ENCODE measurements around the gene DPCD.
A peak's percentile ranks its signal among the peaks of the same experiment; 100 is the strongest.

DPCD gene

DNA sequence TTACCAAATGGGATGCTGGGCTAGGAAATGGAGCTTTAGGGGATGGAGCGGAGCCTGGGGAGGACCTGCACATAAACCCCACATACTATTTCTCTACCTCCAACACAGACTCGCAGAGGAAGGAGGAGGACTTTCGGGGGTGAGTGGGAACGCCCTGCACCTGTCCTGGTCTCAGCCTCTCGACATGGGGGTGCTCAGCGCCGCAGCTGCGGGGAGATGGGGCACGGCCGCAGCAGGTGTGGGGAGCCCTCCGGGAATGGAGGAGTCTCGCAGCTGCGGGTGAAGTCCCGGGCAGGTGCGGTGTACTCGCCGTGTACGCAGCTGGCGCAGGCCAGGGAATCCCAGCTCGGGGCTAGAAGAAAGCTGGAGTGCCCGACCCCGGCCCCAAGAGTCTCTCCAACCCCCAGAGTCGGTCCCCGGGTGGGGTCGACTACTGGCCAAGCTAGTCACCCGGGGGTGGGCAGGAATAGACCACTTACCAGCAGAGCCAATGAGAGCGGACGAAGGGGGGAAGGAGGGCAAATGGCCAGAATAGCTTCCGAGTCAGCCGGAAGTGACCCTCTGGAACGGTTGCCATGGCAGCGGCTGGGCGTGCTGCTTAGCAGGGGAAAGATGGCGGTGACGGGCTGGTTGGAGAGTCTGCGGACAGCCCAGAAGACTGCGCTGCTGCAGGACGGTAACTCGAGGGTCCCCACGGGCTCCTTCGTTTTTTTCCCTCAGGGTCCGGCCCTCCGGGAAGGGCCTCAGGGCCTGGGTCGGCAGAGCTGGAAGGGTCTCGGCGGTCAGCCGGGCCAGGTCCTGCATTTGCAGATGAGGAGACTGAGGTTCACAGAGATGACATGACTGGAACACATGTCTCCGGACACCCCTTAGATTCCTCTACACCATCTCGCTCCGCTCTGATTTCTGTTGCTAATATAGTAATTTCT lies at the start of gene DPCD, which contains the start of gene POLL:
TSS of gene DPCD (plus strand) at position 597 of the 929 bp plus-strand sequence. CDS start at position 613, 16 bp downstream.
TSS of gene POLL (minus strand) at position 533 of the 929 bp plus-strand sequence. CDS start 897 bp downstream, outside the sequence.
- Histone ChIP-seq H3K36me3 (ENCODE audit: control insufficient read depth, insufficient read depth, low read length) (peaks cover 2% of the 10 kb centered on the region), H3K27me3 (ENCODE audit: control insufficient read depth, insufficient read depth, low read length) (no peaks in the 10 kb centered on the region), H3K9me3 (ENCODE audit: control insufficient read depth, low read length) (no peaks in the 10 kb centered on the region), H3K4me3 (ENCODE audit: low read length) (peak within 1 kb of the TSS; percentile 64), H3K4me1 (ENCODE audit: control insufficient read depth, insufficient read depth, low read length) (peaks cover 16% of the 10 kb centered on the region), H3K9ac (ENCODE audit: low read length) (peak within 1 kb of the TSS; percentile 89)

DNA sequence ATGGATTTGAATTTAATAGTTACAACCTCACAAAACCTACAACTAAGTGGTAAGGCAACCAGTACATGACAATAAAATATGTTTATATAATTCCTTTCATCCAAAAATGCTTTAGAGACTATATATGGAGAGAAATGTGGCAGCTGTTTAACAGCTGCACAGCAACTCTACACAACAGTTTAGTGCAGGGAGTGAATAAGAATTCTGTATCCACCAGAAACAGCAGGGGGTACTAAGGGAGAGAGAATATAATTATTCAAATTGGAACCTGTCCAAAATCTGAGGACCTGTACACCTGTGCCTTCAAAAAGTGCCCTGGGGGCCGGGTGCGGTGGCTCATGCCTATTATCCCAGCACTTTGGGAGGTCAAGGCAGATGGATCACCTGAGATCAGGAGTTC lies 49.7 kb upstream of the DPCD start:
- Histone ChIP-seq H3K4me3 (ENCODE audit: low read length) (no peak overlapping the region), H3K36me3 (ENCODE audit: control insufficient read depth, insufficient read depth, low read length) (no peaks in the 10 kb centered on the region), H3K9ac (ENCODE audit: low read length) (no peak overlapping the region), H3K4me1 (ENCODE audit: control insufficient read depth, insufficient read depth, low read length) (no peaks in the 10 kb centered on the region), H3K27me3 (ENCODE audit: control insufficient read depth, insufficient read depth, low read length) (no peaks in the 10 kb centered on the region), H3K9me3 (ENCODE audit: control insufficient read depth, low read length) (no peaks in the 10 kb centered on the region)

DNA sequence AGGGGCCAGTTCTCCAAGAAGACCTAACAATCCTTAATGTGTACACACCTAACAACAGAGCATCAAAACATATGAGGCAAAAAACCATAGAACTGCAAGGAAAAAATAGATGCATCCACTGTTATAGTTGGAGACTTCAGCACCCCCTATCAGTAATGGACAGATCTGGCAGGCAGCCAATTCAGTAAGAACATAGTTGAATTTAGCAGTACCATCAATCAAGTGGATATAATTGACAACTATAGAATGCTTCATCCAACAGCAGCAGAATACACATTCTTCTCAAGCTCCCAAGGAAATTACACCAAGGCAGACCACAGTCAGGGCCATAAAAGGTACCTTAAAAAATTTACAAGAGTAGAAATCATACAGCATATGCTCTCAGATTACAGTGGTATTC lies 42.2 kb upstream of the DPCD start:
- H3K27me3 ChIP-seq (ENCODE audit: control insufficient read depth, insufficient read depth, low read length): no peaks in the 10 kb centered on the region
- no peak overlapping the region for H3K4me3 ChIP-seq (ENCODE audit: low read length)
- no peaks in the 10 kb centered on the region for H3K36me3 ChIP-seq (ENCODE audit: control insufficient read depth, insufficient read depth, low read length)
- no peak overlapping the region for H3K9ac ChIP-seq (ENCODE audit: low read length)
- no peaks in the 10 kb centered on the region for H3K9me3 ChIP-seq (ENCODE audit: control insufficient read depth, low read length)
- H3K4me1 ChIP-seq (ENCODE audit: control insufficient read depth, insufficient read depth, low read length): no peaks in the 10 kb centered on the region

DNA sequence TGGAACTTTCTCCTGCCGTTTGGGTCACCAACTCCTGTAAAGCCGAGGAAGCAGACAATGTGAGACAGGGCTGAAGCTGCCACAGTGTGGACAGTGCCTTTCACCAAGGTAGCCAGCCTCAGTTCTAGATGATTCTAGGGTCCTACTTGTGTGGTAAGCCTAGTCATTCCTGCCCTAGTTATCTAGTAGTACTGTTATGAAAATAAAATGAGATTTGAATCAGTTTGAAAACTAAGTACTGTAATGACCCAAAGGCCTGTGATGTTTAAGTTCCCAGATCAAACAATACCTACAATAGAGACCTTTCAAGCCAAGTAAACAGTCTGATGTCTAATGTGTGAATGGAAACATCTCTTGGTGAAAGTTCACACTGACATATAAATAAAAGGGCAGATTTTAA lies 37.2 kb upstream of the DPCD start:
- Histone ChIP-seq H3K27me3 (ENCODE audit: control insufficient read depth, insufficient read depth, low read length) (no peaks in the 10 kb centered on the region), H3K4me1 (ENCODE audit: control insufficient read depth, insufficient read depth, low read length) (no peaks in the 10 kb centered on the region), H3K9me3 (ENCODE audit: control insufficient read depth, low read length) (no peaks in the 10 kb centered on the region), H3K36me3 (ENCODE audit: control insufficient read depth, insufficient read depth, low read length) (no peaks in the 10 kb centered on the region), H3K9ac (ENCODE audit: low read length) (no peak overlapping the region), H3K4me3 (ENCODE audit: low read length) (no peak overlapping the region)

DNA sequence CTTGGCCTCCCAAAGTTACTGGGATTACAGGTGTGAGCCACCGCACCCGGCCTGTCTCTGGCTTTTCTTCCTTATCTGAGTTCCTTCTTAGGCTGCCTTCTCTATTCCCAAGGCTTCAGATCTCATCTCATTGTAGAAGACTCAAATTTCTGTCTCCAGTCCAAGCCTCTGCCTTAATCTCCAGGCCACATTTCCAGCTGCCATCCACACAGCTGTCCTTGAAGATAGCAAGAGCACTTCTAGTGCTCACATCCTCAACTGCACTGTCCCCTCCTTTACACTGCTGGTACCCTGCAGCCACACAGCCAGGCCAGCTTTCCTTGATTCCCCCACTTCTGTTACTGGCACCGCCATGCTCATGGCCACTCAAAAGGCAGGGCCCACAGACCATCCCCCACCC lies 35.7 kb upstream of the DPCD start:
- no peaks in the 10 kb centered on the region for H3K36me3 ChIP-seq (ENCODE audit: control insufficient read depth, insufficient read depth, low read length)
- no peak overlapping the region for H3K9ac ChIP-seq (ENCODE audit: low read length)
- no peaks in the 10 kb centered on the region for H3K27me3 ChIP-seq (ENCODE audit: control insufficient read depth, insufficient read depth, low read length)
- no peak overlapping the region for H3K4me3 ChIP-seq (ENCODE audit: low read length)
- H3K9me3 ChIP-seq (ENCODE audit: control insufficient read depth, low read length): no peaks in the 10 kb centered on the region
- no peaks in the 10 kb centered on the region for H3K4me1 ChIP-seq (ENCODE audit: control insufficient read depth, insufficient read depth, low read length)

DNA sequence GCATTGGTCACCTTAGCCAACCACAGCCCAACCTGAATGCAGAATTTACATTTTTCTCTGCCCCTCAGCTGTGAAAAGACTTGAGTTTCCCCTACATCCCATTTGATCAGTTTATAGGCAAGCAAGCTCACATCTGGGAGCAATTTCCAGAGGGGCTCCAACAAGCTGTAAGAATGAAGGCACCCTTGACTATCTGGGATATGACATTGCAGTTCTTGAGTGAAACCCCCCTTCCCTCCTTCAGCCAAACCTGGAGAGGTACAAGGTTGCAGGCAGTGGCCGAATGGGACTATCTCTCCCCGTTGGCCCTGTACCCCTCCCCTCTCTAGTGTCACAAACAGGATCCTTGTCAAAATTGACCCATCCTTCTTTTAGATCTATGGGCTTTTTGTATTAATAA lies 30.6 kb upstream of the DPCD start:
- Histone ChIP-seq H3K27me3 (ENCODE audit: control insufficient read depth, insufficient read depth, low read length) (peaks cover 10% of the 10 kb centered on the region), H3K9me3 (ENCODE audit: control insufficient read depth, low read length) (no peaks in the 10 kb centered on the region), H3K4me3 (ENCODE audit: low read length) (no peak overlapping the region), H3K36me3 (ENCODE audit: control insufficient read depth, insufficient read depth, low read length) (no peaks in the 10 kb centered on the region), H3K9ac (ENCODE audit: low read length) (no peak overlapping the region), H3K4me1 (ENCODE audit: control insufficient read depth, insufficient read depth, low read length) (peaks cover 4% of the 10 kb centered on the region)

DNA sequence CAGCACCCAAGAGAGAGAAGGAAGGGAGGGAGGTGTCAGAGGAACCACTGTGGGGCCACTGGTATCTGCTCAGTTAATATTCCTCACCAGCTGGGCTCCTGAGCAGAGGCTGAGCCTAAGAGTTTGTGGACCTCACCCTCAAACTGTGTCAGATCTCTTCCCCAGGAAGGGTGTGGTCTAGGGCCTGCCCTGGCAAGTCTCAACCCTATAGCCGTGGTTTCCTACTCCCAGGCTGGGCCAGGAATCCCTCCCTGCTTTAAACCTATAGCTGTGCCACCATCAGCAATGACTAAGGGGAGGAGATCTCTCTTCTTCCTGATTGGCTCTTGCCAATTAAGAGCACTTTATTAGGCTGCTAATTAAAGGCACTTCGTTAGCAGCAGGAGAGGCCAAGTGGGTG lies 29.9 kb upstream of the DPCD start:
- Histone ChIP-seq H3K27me3 (ENCODE audit: control insufficient read depth, insufficient read depth, low read length) (peaks cover 17% of the 10 kb centered on the region), H3K4me1 (ENCODE audit: control insufficient read depth, insufficient read depth, low read length) (peaks cover 4% of the 10 kb centered on the region), H3K4me3 (ENCODE audit: low read length) (no peak overlapping the region), H3K36me3 (ENCODE audit: control insufficient read depth, insufficient read depth, low read length) (no peaks in the 10 kb centered on the region), H3K9ac (ENCODE audit: low read length) (no peak overlapping the region), H3K9me3 (ENCODE audit: control insufficient read depth, low read length) (no peaks in the 10 kb centered on the region)

DNA sequence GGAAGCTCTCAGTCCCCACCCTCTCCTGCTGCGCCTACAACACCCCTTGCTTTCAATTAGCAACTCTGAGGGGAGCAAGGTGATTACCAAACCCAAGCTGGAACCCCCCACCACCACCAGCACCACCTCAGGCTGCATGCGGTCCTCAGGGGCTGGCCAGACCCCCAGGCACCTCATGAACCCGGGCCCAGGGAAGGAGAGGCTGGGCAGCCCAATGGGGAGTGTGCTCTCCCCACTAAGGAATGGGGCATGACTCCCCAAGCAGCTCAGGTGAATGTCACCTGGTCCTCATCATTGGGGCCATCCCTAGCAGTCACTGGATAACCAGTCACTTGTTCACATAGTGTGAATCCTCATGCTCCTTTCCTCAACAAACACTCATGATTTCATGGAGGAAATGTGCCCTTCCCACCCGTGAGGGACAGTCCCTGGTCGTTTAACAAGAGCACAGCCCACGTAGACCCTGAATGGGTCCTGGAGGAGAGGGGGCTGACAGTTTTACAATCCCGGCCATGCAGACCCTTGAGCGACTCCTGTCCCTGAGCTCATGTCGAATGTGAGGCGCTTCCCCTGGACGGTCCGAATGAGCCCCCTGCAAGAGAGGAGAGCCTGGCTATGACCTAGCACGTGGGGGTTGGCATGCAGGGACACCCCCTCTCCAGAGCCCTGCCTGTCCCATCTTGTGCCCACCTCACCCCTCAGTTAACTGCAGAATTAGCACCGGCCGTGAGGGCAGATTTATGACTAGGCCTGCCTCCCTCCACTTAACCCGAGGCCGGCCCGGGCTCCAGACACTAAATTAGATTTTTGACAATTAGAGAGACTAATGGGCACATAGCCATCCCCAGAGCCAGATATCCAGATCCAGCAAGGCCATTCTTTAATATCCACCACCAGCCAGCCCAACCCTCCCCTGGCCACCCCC lies 29.2 kb upstream of the DPCD start:
- H3K4me1 ChIP-seq (ENCODE audit: control insufficient read depth, insufficient read depth, low read length): peaks cover 4% of the 10 kb centered on the region
- H3K27me3 ChIP-seq (ENCODE audit: control insufficient read depth, insufficient read depth, low read length): peaks cover 24% of the 10 kb centered on the region
- no peak overlapping the region for H3K4me3 ChIP-seq (ENCODE audit: low read length)
- no peaks in the 10 kb centered on the region for H3K9me3 ChIP-seq (ENCODE audit: control insufficient read depth, low read length)
- no peak overlapping the region for H3K9ac ChIP-seq (ENCODE audit: low read length)
- H3K36me3 ChIP-seq (ENCODE audit: control insufficient read depth, insufficient read depth, low read length): no peaks in the 10 kb centered on the region

DNA sequence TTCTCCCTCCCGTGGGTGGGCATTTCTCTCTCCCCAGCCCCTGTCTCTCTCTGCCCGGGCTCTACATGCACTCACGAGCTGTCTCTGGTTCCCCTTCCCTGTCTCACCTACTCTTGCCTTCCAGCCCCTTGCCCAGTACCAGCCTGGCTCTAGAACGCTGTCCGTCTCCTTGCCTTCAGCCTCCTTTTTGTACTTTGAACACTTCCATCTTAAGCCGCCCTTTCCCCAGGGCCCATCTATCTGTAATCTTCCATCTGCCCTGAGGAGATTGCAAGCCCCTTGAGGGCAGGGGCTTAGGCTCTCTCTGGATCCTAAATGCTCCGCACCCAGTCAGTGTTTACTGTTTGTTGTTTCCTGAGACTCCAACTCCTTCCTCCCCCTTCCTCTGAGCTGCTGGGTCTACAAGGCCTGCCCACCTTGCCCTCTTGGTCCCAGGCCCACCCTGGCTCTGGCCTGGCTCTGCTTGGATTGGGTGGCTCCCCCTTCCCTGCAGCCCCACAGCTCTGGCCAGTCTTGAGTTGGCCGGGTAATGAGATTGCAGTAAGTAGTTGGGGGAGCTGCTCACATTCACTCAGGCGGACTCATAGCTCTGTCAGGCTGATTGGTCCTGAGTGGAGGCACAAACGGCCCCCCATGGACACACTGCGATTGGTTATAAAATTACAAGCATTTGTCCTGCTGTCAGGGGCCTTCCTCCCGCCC lies 28.4 kb upstream of the DPCD start:
- peaks cover 4% of the 10 kb centered on the region for H3K4me1 ChIP-seq (ENCODE audit: control insufficient read depth, insufficient read depth, low read length)
- no peak overlapping the region for H3K9ac ChIP-seq (ENCODE audit: low read length)
- peaks cover 29% of the 10 kb centered on the region for H3K27me3 ChIP-seq (ENCODE audit: control insufficient read depth, insufficient read depth, low read length)
- H3K4me3 ChIP-seq (ENCODE audit: low read length): no peak overlapping the region
- no peaks in the 10 kb centered on the region for H3K9me3 ChIP-seq (ENCODE audit: control insufficient read depth, low read length)
- no peaks in the 10 kb centered on the region for H3K36me3 ChIP-seq (ENCODE audit: control insufficient read depth, insufficient read depth, low read length)

DNA sequence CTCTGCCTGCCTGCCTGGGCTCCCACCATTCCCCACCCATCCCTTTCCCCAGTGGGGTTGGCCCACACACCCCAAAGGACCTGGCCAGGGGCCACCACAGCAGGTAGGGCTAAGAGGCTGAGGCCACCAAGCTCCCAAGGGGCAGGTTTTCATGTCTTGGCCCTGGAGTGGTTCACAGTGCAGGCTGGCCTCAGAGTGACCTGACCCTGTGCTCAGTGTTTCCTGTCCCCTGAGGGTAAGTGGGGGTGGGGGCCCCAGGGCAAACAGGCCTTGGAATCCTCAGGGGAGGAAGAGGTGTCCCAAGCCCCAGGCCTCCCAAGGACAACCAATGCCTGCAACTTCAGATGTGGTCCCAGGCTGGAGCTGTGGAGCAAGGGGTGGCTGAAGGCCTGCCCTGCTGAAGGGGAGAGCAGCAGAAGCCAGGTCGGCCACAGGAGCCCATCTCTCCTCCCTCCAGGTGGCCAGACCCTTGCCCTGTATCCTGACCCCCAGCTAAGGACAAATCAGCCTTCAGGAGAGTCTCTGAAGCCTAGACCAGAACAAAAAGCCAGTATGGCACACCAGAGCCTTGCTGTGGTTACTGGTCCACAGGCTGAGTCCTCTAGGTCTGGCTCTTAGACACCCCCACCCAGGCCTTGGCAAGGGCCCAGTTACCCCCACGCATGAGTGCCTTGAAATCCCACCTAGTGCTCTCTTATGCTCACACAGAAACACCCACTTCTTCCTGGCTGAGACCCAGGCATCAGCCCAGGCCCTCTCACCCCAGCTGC lies 27.6 kb upstream of the DPCD start:
- Histone ChIP-seq H3K36me3 (ENCODE audit: control insufficient read depth, insufficient read depth, low read length) (no peaks in the 10 kb centered on the region), H3K27me3 (ENCODE audit: control insufficient read depth, insufficient read depth, low read length) (peaks cover 36% of the 10 kb centered on the region), H3K9me3 (ENCODE audit: control insufficient read depth, low read length) (no peaks in the 10 kb centered on the region), H3K4me1 (ENCODE audit: control insufficient read depth, insufficient read depth, low read length) (peaks cover 4% of the 10 kb centered on the region), H3K4me3 (ENCODE audit: low read length) (no peak overlapping the region), H3K9ac (ENCODE audit: low read length) (no peak overlapping the region)

All from mucosa of stomach (tissue), 1 donor.